ENCODE data around the gene APEX1.

APEX1 gene

GRCh38 chr14:20469242-20469889 lies 14.3 kb downstream of the APEX1 start, which contains the start of gene PNP:
Gene PNP, plus strand, starts transcription at chr14:20469406. Its CDS starts 119 bp downstream, at chr14:20469525.
- peak; percentile 67 for DNase-seq (ENCODE audit: low read depth)
- peak within 1 kb of the TSS; percentile 87 for H3K4me3 ChIP-seq (ENCODE audit: low read length)
- TF ChIP-seq, protein P1, sequence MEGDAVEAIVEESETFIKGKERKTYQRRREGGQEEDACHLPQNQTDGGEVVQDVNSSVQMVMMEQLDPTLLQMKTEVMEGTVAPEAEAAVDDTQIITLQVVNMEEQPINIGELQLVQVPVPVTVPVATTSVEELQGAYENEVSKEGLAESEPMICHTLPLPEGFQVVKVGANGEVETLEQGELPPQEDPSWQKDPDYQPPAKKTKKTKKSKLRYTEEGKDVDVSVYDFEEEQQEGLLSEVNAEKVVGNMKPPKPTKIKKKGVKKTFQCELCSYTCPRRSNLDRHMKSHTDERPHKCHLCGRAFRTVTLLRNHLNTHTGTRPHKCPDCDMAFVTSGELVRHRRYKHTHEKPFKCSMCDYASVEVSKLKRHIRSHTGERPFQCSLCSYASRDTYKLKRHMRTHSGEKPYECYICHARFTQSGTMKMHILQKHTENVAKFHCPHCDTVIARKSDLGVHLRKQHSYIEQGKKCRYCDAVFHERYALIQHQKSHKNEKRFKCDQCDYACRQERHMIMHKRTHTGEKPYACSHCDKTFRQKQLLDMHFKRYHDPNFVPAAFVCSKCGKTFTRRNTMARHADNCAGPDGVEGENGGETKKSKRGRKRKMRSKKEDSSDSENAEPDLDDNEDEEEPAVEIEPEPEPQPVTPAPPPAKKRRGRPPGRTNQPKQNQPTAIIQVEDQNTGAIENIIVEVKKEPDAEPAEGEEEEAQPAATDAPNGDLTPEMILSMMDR (conservative IDR thresholded peaks at IDR 0.05; ENCODE audit: low read depth, low read length) = no peak

DNA sequence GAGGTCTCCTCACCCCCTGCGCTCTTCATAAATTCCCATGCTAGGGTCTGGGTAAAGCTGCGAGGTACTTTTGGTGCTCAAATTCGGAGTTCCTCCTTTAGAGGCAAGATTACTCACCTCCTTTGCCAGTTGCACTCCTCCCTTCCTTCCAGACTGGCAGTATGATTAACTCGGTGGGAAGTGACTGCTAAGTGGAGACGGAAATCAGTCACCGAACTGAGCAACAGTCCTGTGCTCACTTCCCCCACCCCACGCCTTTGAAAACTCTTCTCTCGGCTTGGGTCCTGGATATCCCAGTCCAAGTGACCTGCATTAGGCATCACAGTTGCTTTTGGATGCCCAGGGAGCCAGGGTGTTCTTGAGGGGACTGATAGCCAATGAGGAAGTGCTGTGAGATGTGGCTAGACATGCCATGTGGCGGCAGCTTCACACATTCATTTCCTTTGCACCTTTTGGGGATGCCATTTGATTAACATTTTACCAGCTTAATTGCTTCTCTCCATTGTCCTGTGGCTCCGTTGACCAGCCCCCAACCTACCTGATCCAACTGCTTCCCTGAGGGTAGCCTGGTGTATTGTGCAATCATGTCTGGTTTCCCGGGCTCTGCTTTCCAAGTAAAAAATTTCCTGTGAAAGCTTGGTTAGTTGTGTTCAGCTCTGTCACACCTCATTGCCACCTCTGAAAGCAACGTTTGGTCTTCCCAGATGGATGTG lies 15.0 kb downstream of the APEX1 start:
- DNase-seq (ENCODE audit: low read depth) = no peak
- H3K4me3 ChIP-seq (ENCODE audit: low read length) = peak overlapping the region; percentile 87
- TF ChIP-seq, protein P1 (conservative IDR thresholded peaks at IDR 0.05; ENCODE audit: low read depth, low read length) = no peak

DNA sequence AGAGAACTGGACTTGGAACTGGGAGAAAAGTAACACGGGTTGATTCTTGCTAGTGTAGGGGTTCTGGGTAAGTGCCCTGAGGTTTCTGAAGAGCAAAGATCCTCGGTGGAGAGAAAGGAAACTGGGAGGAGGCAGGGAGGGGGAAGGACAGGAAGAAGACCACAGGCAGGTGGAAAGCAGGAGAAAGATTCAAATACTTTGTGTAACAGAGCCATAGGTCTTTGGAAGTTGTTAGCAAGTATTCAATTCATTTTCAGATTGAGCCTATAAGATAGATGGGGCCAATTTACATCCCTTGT lies 15.5 kb downstream of the APEX1 start:
- no peak for DNase-seq (ENCODE audit: low read depth)
- peak overlapping the region; percentile 87 for H3K4me3 ChIP-seq (ENCODE audit: low read length)
- TF ChIP-seq, protein P1 (conservative IDR thresholded peaks at IDR 0.05; ENCODE audit: low read depth, low read length) = no peak

DNA sequence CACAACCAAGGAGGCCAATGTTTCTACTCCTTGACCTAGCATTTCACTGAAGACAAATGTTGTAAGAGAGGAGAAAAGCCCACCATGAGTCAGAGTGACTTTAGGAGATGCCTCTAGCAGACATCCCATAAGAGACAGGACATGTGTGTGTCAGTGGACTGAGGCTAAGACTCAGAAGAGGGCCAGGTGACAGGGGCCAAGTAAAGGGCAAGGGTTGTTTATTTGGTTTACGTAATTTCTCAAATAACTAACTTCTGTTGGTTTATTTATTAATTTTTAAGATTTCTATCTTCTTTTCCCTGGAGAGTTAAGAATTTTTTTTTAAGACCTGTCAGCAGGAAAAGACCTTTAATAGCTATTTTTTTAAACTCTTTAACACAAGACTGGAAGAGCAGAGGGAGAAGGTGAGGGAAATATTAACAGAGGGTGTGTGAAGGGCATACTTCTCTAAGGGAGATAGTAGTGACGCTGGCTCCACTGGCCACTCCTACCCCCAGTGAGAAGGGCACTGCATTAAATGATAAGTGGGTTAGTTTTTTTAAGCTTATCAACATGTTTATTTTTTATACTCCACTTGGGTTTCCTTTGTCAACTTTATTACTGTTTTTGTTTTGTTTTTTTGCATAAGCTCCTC lies 17.6 kb downstream of the APEX1 start:
- DNase-seq (ENCODE audit: low read depth) = no peak
- TF ChIP-seq, protein P1 (conservative IDR thresholded peaks at IDR 0.05; ENCODE audit: low read depth, low read length) = no peak

GRCh38 chr14:20476776-20477175 lies 21.8 kb downstream of the APEX1 start:
- DNase-seq (ENCODE audit: low read depth) = no peak
- no peak overlapping the region for H3K4me3 ChIP-seq (ENCODE audit: low read length)
- TF ChIP-seq, protein P1 (conservative IDR thresholded peaks at IDR 0.05; ENCODE audit: low read depth, low read length) = no peak

More for the DNA sequence above, 17.6 kb downstream of the APEX1 start:
- no peak overlapping the region for H3K4me3 ChIP-seq (ENCODE audit: low read length)

GRCh38 chr14:20477211-20477876 lies 22.3 kb downstream of the APEX1 start:
- TF ChIP-seq, protein P1 (conservative IDR thresholded peaks at IDR 0.05; ENCODE audit: low read depth, low read length) = no peak
- no peak for DNase-seq (ENCODE audit: low read depth)
- H3K4me3 ChIP-seq (ENCODE audit: low read length) = no peak overlapping the region
